ENCODE data around the gene TICRR. TPM values are rescaled to one million over a fixed set of nuclear protein-coding genes. Genes with fewer than 3 reads are reported as not detected.

TICRR gene
- total RNA-seq, 1 donor from 2014 or later: 0.22 TPM

DNA sequence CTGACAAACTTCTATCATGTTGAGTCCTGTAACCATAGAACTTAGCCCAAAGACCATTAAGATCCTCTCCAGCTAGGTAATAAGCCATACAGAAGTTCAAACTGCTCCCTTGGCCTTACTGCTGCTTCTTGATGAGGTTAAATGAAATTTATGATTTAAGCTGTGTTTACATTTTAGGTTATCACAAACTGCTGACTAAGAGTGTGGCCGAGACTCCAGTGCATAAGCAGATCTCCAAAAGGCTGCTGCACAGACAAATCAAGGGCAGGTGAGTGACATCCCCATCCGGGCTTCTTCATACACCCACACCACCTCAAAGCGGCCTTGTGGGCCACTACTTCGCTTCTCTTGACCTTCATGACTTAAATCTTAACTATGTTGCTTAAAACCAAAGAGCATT lies 41.0 kb downstream of the TICRR start:
- intact Hi-C loops (cut with DNase I): no loop called here
- DNase-seq (ENCODE audit: low spot score) (no peak), ATAC-seq (no peak)

DNA sequence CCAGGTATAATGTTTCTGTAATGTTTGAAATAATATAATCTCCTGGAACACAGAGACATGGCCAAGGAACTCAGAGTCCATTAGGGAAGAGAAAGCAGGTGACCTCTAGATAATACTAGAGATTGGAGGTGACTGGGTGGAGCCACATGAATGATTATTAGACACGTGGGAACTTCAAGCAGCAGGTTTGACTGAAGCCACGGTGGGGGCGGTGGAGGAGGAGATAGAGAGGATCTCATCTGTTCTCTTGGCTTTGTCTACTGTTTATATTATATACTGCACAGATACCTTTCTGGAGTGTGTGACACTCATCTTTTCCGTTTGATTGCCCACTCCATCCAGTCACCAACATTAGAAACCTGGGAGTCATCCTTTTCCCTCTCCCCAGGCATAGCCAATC lies 46.3 kb downstream of the TICRR start:
- intact Hi-C loops (cut with DNase I): no loop called here
- ATAC-seq (no peak), DNase-seq (ENCODE audit: low spot score) (no peak)

DNA sequence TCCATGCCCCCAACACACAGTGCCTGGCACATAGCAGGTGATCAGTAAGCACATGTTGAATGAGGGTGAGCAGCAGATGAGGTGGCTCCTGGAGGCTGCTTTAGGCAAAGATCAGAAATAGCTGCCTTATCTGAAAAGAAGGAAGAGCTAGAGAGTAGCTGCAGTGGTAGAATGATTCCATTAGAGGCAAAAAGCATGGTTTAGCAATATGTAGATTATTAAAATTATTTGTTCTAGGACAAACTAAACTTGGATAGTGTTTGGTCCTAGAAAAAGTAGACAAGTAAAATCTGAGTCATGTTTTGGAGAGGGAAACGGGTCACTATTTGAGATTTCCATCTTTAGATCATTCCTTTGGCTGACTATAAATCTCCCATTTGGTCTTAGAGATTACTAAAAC lies 47.9 kb downstream of the TICRR start:
- DNase-seq (ENCODE audit: low spot score): no peak
- intact Hi-C loops (cut with DNase I): no loop called here
- no peak for ATAC-seq

DNA sequence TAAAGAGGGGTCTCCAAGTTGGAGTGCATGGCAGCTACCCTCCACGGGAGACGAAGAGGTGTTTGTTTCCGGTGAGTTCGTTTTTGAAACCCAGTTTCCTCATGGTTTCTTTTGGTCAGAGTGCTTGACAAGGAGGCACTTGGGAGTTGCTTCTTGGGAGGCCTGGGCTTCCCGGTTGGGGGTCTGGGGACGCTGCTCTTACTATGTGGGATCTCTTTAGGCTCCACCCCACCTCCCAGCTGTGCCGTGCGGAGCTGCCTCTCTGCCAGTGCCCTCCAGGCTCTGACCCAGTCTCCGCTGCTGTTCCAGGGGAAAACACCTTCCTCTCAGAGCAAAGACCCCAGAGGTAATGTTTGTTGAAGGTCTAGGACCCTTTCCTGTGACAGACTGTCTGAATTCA lies 50.4 kb downstream of the TICRR start:
- ATAC-seq: no peak
- intact Hi-C loops (cut with DNase I): no loop called here
- DNase-seq (ENCODE audit: low spot score): no peak

DNA sequence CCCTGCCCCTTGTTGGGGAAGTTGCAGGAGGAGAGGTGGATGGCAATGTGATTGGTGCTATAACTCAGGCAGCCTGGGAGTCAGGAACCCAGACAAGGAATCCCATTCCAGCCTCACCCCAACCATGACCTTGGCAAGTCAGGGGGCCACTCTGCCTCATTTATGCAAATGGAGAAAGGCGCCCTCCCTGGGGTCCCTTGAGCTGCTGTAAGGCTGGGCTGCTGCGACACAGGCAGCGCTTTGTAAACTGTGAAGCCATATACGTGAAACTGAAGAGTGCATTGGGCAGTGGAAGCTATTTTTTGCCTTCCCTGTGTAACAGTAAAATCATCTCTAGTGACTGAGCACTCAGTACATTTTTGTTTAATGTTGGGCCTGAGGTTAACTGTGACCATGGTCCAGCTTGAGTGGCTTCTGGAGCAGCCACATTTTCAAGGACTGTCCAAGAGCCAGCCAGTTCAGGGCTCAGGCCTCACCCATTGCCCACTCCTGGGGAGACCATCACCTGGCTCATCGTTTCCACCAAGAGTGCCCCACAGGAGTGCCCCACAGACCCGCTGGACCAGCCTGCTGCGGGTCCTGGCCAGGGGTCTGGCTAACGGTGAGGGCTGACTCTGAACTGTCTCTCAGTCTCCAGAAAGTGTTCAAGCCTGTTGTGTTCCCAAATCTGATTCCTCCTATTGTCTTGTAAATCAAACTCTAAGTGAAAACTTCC lies 52.1 kb downstream of the TICRR start:
- ATAC-seq (no peak), DNase-seq (ENCODE audit: low spot score) (no peak)
- intact Hi-C loops (cut with DNase I): no loop called here

DNA sequence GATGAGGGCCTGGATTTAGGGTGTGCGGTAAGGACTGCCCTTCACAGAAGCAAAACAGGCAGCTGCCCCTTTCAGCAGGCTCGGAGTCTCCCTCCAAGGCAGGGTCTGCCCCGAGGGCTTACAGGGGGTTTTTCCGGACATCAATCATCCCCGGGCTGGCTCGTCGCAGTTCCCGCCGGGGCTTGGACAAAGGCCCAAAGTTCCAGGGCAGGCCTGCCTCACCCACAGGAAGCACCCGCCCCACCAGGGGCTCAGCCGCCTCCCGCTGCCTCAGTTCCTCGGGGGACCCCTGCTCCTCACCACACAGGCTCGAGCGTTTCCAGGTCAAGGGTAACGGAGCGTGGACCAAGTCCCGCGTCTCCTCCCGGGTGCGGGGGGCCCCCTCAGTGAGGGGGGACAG lies 53.0 kb downstream of the TICRR start:
- DNase-seq (ENCODE audit: low spot score): no peak
- no peak for ATAC-seq
- intact Hi-C loops (cut with DNase I): no loop called here

DNA sequence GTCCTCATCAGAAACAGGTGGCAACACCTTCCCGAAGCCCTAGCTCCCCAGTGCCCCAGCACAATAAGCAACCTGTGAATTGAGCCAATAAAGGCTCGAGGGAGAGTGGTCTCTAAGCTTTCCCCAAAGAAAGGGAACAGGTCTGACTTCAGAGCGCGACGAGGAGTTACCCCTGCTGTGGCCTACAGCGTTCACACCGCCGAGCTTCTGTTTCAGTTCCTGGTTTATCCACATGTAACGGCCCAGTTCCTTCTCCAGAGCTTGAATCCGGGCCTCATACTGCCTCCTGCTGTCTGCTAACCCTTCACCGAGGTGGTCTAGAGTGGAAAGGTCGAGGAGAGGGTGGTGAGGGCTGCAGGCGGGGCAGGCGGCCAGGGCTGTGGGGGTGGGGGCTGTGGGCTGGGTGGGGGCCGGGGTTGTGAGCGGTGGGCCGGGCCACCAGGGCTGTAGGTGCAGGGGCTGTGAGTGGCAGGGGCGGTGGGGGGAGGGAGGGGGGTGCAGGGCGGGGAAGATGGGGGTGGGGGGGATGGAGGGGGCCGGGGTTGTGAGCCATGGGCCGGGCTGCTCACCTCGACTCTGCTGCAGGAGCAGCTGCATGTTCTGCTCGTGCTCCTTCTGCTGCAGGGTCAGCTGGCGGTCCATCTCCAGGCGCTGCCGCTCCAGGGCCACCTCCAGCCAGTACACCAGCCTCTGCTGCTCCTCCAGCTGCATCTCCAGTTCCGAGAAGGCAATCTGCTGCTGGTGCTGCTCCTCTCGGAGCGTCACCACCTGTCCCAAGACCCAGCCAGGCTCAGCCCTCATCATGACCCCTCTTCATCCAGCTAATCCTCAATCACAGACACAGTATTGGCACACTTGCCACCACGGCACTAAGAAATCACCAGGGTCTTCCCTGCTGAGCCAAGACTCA lies 53.8 kb downstream of the TICRR start:
- ATAC-seq (no peak), DNase-seq (ENCODE audit: low spot score) (no peak)
- intact Hi-C loops (cut with DNase I): no loop called here

- intact Hi-C loops (cut with DNase I): no loop called here
- no peak for ATAC-seq
- DNase-seq (ENCODE audit: low spot score): no peak
Measured at GRCh38 chr15:89629829-89630228, 54.6 kb downstream of the TICRR start.

DNA sequence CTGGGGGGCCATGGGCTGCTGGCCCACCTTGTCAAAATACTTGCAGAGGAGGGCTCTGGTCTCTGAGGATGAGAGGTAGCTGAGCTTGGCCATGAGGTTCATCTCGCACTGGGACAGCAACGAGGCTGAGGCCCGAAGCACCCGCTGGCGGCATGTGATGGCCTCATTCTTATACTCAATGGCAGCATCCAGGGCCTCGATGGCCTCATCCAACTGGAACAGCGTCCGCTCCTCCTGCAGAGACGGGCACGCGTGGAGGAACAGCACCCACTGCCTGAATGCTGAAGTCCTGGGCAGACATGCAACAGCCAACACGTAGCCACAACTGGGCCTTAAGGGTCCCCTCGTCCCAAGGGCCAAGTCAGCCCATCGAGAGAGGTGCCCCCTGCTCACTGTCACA lies 55.0 kb downstream of the TICRR start:
- no peak for ATAC-seq
- no peak for DNase-seq (ENCODE audit: low spot score)
- intact Hi-C loops (cut with DNase I): no loop called here

DNA sequence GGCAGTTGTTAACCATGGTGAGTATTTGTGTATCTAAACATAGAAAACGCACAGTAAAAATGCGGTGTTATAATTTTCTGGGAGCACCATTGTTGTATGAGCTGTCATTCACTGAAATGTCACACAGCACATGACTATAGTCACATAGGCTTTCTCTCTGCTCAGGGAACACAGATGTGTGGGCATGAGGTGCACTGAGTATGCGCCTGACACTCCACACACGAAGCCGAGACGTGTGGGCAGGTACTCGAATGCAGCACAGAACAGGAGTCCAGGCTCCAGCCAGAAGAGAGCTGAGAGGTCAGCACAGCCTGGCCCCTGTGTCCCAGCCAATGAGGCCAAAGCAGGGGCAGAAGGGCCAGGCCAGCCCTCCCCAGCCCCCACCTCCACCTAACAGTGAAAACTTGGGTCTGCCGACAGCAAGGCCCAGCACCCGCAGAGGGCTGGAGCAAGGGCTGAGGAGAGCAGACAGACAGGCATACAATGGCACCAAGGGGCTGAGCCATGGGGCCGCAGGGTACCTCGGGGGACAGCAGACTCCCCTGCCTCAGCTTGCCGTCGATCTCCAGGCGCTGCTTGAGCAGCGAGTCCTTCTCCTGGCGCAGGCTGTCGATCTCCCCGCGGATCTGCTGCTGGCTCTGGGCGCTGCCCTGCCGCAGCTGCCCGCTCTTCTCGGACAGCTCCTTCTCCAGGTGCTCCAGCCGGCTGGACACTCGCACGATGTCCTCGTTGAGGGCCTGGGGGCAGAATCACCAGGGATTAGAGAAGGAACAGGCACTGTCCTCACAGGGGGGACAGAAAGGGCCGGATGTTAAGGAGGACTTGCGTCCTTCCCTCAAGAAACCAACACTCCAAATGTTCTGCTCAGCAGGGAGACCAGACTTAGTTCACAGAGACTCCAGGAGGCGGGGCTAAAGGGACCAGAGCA lies 56.0 kb downstream of the TICRR start:
- no peak for DNase-seq (ENCODE audit: low spot score)
- ATAC-seq: no peak
- intact Hi-C loops (cut with DNase I): no loop called here

- DNase-seq (ENCODE audit: low spot score) (no peak), ATAC-seq (no peak)
- intact Hi-C loops (cut with DNase I): no loop called here
Measured at GRCh38 chr15:89631902-89632264, 56.6 kb downstream of the TICRR start.

DNA sequence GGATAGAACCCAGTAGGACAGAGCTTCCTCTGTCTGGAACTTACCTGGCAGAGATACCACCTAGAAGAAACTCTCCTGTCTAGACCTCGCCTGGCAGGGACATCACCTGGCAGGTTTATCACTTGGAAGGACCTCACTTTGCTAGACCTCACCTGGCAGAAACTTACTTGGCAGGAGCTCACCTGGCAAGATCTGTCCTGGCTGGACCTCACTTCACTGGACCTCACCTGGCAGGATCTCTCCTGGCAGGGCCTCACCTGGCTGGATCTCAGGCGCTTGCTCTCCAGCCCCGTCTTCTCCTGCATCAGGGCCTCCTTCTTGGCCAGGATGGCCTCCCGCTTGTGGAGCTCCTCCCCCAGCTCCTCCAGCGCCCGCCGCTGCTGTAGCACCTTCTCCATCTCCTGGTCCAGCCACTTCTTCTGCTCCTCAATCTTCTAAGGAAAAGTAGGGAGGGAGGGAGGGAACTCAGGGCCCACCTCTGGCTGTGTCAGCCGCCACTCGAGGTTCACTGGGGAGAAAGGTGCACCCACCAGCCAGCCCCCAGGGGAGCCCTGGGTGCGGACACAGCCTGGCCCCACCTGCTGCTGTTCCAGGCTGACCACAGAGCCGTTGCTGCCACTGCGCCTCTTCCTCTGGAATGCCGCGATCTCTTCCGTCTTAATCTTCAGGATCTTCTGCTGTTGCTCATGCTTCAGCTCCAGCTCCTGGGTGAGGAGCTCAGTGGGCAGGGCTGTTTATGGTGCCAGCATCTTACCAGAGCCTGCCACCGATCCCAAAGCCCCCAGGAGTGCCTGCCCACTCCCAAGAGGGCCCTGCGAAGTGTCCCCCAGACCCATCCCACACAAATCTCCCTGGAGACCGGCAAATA lies 57.5 kb downstream of the TICRR start:
- ATAC-seq: no peak
- DNase-seq (ENCODE audit: low spot score): no peak
- intact Hi-C loops (cut with DNase I): no loop called here

DNA sequence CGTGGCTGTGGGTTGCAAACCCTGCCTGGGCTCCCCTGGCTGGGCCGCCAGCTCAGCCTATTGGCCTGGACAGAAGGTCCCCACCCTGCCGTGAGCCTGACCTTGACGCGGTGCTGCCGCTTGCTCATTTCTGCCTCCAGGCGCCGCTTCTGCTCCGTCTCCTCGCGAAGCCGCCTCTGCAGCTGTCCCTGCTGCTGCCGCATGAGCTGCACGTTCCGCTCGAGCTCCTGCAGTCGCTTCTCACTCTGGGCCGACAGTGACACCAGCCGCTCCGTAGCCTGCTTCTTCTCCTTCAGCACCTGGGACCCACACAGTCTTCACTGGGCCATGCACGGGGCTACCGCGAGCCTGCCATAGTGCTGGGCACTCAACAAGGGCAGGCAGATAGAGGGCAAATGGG lies 58.3 kb downstream of the TICRR start:
- intact Hi-C loops (cut with DNase I): no loop called here
- ATAC-seq (no peak), DNase-seq (ENCODE audit: low spot score) (no peak)

DNA sequence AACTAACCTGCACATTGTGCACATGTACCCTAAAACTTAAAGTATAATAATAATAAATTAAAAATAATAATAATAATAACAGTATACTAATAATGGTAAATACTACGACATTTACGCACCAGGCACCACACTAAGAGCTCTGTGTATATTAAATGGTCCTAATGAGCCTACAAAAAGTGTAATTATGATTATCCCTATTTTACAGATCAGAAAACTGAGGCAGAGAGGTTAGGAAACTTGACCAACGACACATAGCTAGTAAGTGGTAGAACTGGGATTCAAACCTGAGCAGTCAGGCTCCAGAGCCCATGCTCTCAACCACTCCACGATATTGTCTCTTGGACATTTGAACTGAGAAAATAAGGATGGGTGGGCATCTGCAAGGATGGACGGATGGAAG lies 65.0 kb downstream of the TICRR start:
- intact Hi-C loops (cut with DNase I): no loop called here
- no peak for ATAC-seq
- DNase-seq (ENCODE audit: low spot score): no peak

- intact Hi-C loops (cut with DNase I): no loop called here
- DNase-seq (ENCODE audit: low spot score): no peak
- no peak for ATAC-seq
Measured at GRCh38 chr15:89641053-89641452, 65.8 kb downstream of the TICRR start.

DNA sequence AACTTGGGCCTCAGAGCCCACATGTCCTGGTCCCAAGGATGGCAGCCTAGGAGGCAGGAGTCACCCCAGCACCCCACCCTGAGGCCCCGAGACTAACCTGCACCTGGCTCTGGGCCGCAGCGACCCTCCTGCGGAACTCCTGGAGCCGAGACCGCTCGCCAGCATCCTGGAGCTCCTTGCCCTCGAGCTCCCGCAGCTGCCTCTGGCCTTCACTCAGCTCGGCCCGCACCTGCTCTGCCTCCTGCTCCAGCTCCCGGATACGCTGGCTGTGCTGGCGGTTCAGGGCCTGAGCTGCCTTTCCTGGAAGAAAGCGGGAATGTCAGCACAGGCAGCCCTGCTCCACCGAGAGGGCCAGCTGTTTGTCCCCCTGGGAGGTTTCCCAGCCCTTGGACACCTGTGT lies 66.8 kb downstream of the TICRR start:
- DNase-seq (ENCODE audit: low spot score) (no peak), ATAC-seq (no peak)
- intact Hi-C loops (cut with DNase I): no loop called here

DNA sequence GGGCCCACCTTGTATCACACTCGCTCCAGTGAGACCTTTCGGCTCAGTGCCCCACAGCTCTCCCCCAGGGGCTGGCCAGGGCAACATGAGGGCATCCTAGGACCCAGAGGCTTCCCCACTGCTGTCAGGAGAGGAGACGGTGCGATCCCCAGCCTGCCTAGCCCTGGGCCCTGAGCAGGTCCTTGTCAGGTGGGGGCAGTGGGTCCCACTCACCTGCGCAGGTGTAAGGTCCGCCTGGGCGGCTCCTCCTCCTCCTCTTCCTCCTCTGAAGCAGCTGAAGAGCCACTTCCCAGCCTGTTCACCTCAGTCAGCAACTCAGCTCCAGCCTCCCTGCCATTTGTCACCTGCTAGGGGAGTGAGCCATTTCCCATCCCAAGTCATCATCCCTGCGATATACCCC lies 70.4 kb downstream of the TICRR start:
- ATAC-seq (no peak), DNase-seq (ENCODE audit: low spot score) (no peak)
- intact Hi-C loops (cut with DNase I): no loop called here

DNA sequence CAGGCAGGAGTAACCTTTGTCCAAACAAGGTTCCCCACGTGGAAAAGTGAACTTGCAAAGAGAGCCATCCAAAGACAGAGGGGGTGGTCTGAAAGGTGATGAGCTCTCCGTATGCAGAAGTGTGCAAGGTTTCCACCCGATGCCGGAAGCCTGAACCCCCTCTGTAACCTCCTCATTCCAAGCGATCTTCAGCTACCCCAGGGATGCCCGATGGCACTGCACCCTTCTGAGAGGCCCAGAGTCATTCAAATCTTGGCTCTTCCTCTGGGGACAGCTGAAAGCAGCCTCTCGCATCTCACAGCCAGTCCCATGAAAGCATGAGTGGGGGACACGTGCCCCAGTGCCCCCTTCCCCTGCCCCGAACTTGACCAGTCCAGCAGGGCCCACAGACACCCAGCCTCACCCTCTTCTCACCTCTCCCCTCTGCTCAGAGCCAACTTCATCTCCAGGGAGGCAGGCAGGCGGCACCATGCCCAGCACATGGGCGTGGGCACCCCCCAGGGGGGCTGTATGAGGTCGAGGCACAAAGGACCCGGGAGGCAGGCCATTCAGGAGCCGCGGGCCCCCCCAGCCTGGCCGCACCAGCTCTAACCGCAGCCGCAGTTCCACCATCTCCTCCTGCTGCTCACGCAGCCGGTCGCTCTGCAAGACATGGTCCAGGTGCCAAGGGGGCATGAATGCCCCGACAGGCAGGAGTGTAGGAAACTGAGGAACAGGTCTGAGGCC lies 71.3 kb downstream of the TICRR start:
- ATAC-seq (peak; percentile 29), DNase-seq (ENCODE audit: low spot score) (peak; percentile 47)
- intact Hi-C loops (cut with DNase I): no loop called here

Measured in sciatic nerve (tissue), 2 donors.